ENCODE data around the gene ZNF654.
A peak's percentile ranks its signal among the peaks of the same experiment; 100 is the strongest.
"Not testable (repeated sequence)": the region's sequence is repeated elsewhere in the genome, so short reads cannot be mapped to it uniquely, and the experiment has no call there.

ZNF654 gene

DNA sequence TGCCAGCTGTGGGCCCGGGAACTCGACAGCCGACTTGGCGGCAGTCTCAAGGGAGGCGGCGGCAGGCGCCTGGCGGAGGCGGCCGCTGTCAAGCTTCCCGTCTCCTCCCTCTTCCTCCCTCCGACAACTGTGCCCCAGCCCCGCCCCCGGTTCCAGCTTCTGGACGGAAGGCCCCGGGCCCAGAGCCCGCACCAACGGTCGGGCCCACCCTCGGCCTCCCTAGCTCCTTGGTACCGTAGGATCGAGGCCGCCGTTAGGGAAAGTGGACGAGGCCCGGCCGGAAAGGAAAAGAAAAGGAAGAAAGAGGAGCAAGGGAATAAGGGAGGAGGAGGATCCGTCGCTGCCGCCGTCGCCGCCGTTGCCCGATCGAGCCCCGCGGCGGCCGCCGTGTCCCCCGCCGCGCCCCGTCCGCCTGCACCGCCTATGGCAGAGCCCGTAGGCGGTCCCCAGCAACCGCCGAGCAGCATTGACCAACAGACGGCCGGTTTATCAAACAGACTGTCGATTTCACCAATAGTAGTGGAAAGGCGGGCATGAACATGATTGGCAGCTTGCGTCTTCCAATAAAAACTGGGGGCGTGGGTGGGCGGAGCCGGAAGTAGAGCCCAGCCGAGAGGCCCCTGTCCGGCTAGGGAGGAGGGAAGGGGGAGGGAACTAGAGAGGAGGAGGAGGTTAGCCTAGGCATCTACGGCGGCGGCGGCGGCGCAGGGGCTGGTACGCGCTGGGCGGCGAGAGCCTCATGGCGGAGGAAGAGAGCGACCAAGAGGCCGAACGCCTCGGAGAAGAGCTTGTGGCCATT, at the start of gene ZNF654, which contains the start of gene CGGBP1:
ZNF654 (plus strand) TSS at position 675 of the 799 bp plus-strand sequence; CDS start at position 740, 65 bp downstream.
CGGBP1 (minus strand) TSS at position 425 of the 799 bp plus-strand sequence. CDS start 3,029 bp downstream, outside the sequence.
- DNase-seq (ENCODE audit: low read depth): peak; percentile 98

DNA sequence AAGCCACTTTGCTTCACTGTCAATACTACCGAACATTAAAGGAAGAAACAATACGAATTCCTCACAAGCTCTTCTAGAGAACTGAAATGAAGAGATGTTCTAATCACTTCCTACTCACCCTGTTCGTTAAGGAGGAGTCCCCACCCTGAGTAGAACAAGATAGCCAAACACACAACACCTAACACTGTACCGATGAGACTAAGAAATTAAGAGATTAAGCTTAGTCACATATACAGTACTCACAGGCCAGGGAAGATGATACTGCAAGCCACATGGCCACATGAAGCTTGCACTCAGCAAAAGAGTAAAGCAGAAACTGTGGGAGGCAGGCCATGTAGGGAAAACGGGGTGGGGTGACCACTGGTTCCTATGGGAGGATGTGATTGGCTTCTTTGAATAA, 48.2 kb upstream of the ZNF654 start:
- DNase-seq (ENCODE audit: low read depth): no peak

DNA sequence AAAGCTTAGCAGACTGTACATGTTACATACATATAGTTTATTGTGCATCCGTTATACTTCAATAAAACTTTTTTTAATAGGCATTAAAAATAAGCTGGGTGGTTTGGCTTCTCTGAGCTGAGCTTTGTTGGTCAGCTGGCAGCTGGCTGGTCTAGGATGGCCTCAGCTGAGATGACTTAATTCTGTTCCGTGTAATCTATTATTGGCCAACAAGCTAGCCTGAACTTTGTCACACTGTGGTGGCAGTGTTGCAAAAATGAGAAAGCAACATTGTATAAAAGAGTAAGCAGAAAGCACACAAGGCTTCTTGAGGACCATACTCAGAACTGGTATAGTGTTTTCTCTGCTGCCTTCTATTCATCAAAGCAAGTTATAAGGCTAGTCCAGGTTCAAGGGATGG, 45.5 kb upstream of the ZNF654 start:
- no peak for DNase-seq (ENCODE audit: low read depth)

DNA sequence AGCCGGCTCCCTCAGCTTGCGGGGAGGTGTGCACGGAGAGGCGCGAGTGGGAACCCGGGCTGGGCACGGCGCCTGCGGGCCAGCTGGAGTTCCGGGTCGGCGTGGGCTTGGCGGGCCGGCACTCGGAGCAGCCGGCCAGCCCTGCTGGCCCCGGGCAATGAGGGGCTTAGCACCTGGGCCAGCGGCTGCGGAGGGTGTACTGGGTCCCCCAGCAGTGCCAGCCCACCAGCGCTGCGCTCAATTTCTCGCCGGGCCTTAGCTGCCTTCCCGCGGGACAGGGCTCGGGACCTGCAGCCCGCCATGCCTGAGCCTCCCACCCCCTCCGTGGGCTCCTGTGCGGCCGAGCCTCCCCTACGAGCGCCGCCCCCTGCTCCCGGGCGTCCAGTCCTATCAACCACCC, 43.4 kb upstream of the ZNF654 start:
- not testable (repeated sequence) for DNase-seq (ENCODE audit: low read depth)

DNA sequence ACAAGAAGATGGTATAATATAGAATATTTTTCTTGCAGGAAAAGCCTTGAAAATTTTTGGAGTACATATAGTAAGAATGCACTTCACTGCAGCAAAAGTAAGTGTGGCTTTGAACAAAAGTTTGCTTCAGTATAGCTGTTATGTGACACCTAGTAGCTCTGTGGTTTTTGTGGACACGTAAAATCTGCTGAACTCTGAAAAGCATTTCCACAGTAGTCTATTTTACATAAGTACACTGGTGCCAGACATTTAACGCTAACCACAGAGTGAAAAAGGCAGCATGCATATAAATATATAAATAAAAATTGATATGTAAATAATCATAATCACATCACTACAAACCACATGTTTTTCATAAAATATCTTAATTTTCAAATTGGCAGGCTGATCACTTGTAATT, 40.0 kb upstream of the ZNF654 start:
- DNase-seq (ENCODE audit: low read depth): no peak

DNA sequence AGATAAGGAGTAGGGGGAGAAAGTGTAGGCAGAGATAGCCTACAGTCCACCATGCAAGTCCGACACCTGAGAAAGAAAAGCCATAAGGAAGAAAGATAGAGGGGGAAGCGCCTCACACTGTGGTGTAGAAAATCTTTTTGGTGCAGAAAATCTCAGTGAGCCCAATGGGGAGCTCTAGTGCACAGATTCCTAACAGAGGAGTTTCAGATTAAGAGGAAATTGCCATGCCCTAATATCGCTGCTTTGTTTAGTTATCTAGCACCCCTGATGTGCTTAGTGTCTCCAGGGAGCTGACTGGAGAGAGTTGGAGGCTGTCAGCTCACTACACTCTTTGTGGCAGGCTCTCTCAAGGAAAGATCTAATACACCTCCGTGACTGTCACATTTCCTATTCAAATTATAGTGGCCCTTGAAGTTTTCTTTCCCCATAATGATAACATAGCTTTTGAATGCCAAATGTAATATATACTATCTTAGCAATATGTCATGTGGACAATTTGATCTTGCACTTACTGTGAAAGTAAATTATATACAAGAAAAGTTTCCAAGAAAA, 34.0 kb upstream of the ZNF654 start:
- no peak for DNase-seq (ENCODE audit: low read depth)

DNA sequence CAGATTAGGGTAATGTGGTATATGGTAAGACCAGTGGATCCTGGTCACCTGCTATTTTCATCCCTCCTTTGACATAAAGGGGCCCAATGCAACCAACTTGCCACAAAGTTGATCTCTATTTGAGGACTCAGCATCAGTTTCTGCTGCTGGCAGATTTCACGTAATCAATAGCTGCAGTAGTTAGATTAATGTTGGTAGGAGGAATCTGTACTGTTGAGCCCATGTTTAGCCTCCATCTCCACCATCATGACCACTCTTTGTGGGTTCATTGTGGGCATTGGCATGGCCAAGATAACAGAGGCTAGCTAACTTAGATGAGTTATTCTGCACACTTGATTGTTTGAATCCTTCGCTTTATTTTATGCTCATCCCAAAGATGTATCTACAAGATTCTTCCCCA, 30.2 kb upstream of the ZNF654 start:
- no peak for DNase-seq (ENCODE audit: low read depth)

DNA sequence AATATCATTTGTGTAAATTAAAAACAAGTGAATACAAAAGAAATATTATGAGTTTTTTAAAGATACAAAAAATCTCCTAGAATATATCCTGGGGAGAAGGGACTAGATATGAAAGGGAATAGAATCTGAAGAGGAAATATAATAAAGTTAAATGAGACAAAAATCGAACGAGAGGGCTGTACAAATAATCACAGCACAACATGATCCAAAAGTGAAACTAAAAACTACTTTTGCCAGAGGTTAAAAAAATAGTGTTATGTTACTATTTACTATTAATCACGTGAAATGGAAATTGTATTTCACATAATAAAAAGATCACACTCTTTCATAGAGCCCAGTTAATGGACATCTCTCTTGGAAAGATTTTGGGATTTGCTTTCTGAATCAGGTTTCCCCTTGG, 28.8 kb upstream of the ZNF654 start:
- no peak for DNase-seq (ENCODE audit: low read depth)

DNA sequence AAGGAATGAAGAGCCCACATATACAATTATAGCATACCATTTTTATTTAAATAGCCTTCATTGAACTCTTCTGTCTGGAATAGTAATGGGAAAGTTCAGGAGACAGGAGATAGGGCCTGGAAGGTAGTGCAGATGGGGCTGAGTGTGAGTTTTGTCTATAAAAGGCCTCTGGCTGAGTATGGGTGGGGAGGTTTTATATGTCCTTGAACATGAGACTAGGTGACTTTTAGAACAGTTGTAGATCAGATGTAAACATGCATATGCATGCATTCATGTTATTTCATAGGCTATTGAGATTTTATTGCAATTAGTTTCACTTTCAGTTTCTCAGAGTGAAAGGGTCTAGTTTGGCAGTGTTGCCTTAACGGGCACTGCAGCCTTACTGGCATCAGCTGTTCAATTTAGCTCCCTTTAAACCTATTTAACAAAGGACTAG, 27.4 kb upstream of the ZNF654 start:
- DNase-seq (ENCODE audit: low read depth): no peak

DNA sequence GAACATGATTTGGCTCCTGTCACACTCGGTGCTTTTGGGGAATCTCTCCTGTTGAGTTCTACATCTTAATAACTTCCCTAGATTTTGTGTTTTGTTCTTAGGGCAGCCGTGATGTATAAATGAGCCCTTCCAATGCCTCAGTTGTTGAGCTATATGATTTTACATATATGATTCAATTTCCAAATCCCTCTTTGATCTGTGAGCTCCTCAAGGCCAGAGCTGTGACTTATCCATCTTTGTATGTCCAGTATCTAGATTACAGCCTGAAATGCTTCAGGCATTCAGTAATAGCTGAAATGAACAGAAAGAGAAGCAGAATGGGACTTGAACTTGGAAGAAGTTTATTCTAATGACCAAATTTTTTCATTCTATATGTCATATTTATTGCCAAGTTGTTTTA, 26.8 kb upstream of the ZNF654 start:
- no peak for DNase-seq (ENCODE audit: low read depth)

DNA sequence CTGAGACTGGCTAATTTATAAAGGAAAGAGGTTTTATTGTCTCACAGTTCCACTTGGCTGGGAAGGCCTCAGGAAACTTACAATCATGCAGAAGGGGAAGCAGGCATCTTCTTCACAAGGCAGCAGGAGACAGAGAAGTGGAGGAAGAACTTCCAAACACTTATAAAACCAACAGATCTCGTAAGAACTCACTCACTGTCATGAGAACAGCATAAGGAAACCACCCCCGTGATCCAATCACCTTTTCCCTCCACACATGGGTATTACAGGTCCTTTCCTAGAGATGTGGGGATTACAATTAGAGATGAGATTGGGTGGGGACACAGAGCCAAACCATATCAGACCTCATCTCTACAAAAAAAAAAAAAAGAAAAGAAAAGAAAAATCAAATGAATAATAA, 26.0 kb upstream of the ZNF654 start:
- DNase-seq (ENCODE audit: low read depth): no peak

DNA sequence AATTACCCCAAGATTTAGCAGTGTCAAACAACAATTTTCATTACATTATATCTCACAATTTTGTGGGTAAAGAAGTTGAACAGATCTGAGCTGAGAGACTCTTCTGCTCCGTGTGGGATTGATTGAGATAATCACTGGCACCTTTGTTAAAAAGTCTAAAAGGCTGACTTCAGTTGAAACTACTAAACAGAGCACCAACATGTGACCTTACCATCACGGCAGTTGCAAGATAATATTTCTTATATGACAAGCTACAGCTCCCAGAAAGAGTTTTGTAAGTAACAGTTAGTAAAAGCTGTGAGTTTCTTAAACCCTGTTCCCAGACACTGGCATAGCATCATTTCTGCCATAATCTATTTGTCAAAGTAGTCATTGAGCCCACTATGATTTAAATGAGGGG, 25.2 kb upstream of the ZNF654 start:
- no peak for DNase-seq (ENCODE audit: low read depth)

DNA sequence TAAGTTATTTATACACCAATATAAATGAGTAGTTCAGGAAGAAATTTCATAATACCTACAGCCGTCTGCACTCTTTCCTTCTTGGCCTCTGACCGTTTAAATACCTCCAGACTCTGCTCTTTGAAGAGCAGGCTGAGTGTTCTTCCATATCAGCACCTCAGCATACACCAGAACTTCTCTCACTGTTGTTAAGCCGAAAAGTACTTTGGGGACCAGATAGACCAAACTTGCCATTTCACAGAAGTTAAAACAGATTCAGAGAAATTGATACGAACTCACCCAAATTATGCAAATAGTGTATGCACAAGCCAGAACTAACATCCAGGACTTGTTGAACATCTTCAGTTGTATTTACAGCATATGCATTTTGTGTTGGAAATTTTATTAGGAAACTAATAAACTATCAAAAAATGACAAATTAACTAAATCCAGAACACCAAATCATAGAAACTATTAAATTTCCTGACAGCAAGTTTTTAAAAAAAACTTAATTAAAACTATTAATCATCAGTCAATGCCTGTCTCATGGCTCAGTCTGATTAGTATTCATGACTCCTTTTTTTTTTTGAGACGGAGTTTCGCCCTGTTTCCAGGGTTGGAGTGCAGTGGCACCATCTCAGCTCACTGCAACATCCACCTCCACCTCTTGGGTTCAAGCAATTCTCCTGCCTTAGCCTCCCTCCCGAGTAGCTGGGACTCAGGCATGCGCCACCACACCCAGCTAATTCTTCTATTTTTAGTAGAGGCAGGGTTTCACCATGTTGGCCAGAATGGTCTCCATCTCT, 24.4 kb upstream of the ZNF654 start:
- DNase-seq (ENCODE audit: low read depth): no peak

DNA sequence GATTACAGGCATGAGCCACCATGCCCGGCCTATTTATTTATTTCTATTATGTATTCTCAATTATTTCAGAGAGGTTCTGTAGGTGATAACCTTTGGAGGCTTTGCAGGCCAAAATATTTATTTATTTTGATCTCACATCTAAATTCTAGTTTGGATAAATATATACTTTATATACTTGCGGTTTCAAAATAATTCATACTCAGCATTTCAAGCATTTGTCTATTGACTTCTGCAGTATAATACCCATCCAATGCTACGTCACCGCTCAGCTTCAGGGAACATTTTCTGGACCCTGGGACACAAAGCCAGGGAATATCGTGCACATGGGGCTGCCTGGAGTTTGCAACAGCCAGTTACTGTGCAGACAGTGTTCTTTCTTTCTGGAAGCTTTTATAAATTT, 22.8 kb upstream of the ZNF654 start:
- no peak for DNase-seq (ENCODE audit: low read depth)

DNA sequence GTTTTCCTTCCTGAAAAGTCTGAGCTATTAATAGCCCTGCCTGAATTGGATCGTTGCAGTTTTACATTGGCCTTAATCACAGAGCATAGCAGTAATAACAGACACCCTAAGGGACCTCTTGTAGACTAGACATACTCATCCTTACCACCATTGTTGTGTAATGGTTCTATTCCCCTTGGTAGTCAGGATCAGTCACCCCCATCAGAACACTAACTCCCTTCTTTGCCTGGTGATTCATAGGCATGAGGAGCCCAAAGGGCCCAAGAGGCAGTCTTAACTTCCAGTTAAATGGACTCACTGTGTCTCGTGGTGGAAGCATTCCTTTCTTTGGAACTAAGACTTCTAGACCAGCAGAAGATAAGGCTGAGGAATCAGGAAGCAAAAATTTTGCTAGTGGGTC, 20.5 kb upstream of the ZNF654 start:
- DNase-seq (ENCODE audit: low read depth): no peak

DNA sequence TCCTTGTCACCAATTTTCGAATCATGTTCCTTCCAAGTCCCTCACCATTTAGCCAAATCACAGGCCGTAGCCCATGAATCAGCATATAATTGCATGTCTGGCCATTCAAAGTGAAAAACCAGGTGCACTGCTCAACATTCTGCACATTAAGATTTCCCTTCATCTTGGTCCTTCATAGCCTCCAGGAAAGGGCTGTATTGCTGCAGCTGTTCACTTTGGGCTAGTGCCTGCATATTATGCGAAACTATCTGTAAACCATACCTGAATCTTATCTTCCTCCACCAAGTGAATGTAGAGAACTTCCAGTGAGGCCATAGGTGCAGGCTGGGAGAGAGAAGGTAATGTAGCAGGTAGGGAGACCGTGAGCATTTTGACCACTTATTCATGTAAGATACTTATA, 18.5 kb upstream of the ZNF654 start:
- no peak for DNase-seq (ENCODE audit: low read depth)

DNA sequence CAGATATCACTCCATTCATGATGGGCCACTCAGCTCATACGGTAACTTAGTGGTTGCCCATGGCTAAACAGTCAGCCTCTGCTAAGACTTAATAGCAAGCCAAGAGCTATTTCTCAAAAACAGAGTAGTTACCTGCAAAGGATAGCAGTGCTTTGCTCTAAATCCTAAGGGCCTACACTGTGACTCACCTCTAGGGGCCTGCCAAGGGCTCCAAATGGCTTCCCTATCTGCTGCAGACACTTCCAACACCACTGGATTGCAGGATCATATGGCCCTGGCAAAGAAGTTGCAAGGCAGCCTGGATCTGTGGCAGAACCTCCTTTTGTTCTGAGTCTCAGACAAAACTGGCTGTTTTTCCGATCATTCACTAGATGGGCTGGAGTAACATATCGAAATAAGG, 18.1 kb upstream of the ZNF654 start:
- no peak for DNase-seq (ENCODE audit: low read depth)

DNA sequence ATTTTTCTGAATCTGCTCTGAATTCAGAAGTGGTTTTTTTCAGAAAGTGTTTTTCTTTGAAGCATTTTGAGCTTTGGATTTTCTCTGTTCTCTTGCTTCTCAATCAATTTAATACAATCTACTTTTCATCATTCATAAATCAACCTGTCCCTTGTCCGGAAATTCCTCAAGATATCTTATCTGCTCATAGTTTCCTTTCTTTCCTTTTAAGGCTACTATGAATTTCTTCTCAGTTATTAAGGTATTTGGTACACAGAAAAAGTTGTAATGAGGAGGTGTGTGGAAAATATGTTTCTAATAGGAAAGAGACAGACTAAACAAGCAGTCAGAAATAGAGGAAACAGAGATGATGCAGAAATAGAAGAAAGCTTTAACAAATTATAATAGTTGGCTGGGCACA, 14.6 kb upstream of the ZNF654 start:
- no peak for DNase-seq (ENCODE audit: low read depth)

DNA sequence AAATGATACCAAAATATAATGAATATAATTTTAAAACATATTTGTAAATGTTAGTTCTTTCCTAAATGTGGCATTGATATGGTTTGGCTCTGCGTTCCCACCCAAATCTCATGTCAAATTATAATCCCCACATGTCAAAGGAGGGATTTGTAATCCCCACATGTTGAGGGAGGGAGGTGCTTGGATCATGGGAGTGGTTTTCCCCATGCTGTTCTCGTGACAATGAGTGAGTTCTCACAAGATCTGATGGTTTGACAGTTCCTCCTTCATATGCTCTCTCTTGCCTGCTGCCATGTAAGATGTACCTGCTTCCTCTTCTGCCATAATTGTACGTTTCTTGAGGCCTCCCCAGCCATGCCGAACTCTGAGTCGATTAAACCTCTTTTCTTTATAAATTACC, 12.3 kb upstream of the ZNF654 start:
- no peak for DNase-seq (ENCODE audit: low read depth)

DNA sequence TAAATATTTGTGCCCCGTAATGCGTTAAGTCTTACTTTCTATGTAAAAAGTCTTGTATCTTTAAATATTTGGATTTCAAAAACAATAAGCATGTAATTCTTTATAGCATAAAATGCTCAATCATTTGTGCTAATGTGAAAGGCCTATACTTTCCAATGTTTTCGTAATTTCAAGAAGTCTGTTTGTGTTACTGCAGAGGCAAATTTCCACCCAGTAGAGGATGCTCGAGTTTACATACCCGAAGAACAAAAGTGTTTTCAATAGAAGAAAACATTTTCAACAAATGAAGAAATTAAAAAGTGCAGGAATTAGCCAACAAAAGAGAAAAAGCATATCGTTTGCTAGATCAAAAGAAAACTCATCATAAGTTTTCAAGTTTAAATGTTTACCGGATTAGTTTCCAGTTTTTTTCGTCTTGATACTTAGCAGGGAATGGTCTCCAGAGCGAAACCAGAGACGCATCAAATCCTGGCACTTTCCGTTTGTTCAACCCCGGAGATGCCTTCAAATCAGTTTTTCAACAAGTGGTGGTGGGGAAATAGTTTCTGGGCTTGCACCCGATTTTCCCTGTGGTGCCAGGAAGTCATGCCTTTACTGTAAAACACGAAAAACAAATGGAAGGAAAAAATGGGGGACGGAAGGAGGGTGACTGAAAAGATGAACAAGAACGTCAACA, 1.3 kb upstream of the ZNF654 start:
- DNase-seq (ENCODE audit: low read depth): no peak

DNA sequence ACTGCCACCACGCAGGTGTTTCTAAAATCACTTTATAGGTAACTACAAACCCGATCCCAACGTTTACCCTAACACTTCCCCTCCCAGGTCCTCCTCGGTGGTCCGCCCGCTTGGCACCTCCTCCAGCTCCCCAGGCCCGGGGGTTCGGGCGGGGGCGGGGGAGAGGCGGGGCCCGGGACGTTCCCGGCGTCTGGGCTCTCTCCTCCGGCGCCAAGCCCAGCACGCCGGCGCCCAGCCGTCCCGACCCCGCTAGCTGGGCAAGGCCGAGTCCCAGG, 812 bp upstream of the ZNF654 start:
- DNase-seq (ENCODE audit: low read depth): no peak

DNA sequence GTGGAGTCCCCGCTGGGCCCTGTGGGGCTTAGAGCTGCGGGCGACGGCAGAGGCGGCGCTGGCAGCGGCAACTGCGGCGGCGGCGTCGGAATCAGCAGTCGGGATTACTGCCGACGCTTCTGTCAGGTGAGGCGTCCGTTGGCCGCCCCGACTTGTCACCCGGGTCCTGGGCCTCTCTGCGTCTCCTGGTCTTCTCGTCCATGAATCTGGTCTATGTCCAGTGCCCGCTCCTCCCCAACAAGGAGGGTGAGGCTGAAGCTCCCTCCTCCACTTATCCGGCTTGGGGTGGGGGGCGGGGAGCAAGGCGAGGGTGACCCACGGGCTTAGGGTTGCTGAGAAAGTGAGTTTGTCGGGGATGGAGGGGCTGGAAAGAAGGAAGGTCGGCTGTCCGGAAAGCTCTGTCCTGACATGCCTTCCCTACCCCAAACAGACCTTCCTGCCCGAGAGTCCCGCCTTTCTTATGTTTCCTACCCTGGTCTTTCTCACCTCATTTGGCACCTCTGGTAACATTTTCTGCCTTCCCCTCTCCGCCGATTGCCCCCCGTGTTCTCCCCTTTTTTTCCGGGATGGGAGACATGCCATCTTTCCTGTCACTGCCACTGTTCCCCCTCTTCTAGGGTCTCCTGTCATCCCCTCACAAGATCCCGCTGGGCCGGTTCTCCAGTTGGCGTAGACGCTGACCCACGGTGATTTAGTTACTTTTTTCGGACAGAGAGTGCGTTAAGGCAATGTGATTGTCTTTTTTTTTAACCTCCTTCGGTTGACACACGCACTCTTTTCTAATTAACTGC, 520 bp downstream of the ZNF654 start:
- no peak for DNase-seq (ENCODE audit: low read depth)

All from activated T-cell treated with anti-CD3 and anti-CD28 coated beads for 1 hour (primary cell).